ENCODE results near the gene NKX6-2.
"Not testable (repeated sequence)": the region's sequence is repeated elsewhere in the genome, so short reads cannot be mapped to it uniquely, and the experiment has no call there.

NKX6-2 gene

DNA sequence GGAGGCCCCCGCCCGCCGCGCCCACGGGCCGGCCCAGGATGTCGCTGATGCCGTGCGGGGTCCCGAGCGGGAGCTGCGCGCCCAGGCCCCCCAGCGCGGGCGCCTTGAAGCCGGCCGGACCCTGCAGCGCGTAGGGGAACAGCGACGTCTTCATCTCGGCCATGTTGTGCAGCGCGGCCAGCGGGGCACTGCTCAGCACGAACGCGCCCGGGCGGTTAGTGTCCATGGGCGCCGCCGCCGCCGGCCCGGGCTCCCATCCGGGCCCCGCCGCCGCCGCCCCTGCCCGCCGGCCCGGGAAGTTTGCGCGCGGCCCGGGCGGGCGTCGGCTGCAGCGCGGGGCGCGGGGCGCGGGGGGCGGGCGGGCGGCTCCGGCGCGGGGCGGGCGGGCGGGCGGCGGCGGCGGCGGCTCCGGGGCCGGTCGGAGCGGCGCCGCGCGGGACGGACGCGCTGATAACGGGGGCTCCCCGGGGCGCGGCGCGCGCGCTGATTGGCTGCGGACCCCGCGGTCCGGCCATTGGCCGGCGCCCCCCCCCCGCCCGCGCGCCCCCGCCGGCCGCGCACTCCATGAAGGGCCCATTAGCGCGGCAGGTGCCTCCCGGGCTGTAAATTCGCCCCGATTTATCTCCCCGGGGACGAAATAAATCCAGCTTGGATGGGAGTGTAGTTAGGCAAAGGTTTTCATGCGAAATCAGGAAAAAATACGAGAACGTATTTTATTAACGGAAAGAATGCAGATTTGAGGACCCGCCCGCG lies at the start of gene NKX6-2:
TSS of gene NKX6-2 (minus strand) at position 425 of the 753 bp plus-strand sequence. CDS start at position 226, 199 bp downstream.
- DNase-seq, result no peak

GRCh38 chr10:132834891-132835847 lies 49.2 kb upstream of the NKX6-2 start:
- DNase-seq, result no peak

- no peak for DNase-seq
These were observed 48.4 kb upstream of the NKX6-2 start for GRCh38 chr10:132834311-132834761.

GRCh38 chr10:132833421-132834111 lies 47.6 kb upstream of the NKX6-2 start:
- DNase-seq, result no peak

GRCh38 chr10:132832186-132832969 lies 46.4 kb upstream of the NKX6-2 start:
- no peak for DNase-seq

DNA sequence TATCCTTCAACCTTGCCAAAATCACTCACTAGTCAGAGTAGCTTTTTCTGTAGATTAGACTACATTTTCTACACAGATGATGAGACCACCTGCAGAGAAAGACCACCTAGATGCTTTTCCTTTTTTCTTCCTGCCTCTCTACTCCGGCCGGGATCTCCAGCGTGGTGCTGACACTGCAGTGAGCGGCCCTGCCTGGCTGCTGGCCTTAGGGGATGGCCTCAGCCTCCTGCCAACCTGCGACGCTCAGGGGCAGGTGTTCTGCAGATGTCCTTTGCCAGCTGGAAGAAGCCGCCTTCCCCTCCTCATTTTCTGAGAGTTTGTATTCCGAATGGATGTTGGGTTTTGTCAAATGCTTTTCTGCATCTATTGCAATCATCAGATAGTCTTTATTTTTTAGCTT lies 43.5 kb upstream of the NKX6-2 start:
- DNase-seq, result no peak

DNA sequence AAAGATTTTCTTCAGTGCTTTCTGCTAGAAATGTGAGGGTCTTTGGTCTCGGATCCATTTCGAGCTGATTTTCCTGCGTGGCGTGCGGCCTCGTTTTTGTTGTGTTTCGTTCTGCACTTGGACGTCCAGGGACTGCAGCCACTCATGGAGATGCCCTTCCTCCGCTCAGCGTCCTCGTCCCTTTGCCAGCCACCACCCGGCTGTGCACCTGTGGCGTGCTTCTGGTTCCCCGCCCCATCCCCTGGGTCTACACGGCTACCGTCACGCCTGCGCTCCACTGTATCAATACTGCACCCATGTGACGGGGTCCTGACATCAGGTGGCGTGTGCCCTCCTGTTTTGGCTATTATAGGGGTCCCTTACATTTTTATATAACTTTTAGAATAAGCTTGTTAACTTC lies 42.7 kb upstream of the NKX6-2 start:
- no peak for DNase-seq

DNA sequence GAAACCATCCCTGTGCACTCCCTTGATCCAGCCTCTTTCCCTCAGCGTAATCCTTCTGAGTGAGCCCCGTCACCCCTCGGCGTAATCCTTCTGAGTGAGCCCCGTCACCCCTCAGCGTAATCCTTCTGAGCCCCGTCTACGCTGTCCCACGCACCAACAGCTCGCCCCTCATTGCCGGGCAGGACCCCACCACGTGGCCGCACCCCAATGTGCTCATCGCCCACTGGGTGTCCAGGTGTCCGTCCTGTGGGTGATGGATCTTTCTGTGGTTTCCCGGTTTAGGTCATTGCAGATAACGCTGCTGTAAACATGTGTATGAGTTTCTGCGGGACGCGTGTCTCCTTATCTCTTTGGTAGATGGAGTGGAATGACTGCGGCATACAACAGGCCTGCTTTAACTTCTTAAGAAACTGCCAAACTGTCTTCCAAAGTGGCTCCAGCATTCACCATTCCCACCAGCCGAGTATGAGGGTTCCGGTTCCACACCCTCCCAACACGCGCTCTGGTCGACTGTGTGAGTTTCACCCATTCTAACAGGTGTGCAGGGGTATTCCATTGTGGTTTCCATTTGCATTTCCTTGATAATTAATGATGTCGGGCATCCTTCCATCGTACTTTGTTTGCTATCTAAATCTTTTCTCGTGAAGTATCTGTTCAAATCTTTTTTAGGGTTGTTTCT lies 42.1 kb upstream of the NKX6-2 start:
- DNase-seq, result no peak

DNA sequence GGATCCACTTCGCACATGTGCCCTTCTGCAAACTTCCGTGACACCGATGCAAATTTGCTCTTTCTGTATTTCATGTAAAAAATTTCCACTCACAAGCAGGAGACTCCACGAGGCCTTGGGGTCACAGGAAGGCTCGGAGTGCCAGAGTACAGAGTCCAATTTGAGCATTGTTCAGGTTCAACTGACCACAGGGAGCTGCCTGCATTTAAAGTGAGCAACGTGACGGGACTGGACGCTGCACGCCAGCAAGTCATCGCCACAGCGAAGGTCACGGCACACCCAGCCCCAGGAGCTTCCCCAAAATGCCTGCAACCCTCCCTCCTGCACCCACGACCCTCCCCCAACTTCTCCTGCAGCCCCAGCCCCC lies 41.5 kb upstream of the NKX6-2 start:
- DNase-seq, result no peak

DNA sequence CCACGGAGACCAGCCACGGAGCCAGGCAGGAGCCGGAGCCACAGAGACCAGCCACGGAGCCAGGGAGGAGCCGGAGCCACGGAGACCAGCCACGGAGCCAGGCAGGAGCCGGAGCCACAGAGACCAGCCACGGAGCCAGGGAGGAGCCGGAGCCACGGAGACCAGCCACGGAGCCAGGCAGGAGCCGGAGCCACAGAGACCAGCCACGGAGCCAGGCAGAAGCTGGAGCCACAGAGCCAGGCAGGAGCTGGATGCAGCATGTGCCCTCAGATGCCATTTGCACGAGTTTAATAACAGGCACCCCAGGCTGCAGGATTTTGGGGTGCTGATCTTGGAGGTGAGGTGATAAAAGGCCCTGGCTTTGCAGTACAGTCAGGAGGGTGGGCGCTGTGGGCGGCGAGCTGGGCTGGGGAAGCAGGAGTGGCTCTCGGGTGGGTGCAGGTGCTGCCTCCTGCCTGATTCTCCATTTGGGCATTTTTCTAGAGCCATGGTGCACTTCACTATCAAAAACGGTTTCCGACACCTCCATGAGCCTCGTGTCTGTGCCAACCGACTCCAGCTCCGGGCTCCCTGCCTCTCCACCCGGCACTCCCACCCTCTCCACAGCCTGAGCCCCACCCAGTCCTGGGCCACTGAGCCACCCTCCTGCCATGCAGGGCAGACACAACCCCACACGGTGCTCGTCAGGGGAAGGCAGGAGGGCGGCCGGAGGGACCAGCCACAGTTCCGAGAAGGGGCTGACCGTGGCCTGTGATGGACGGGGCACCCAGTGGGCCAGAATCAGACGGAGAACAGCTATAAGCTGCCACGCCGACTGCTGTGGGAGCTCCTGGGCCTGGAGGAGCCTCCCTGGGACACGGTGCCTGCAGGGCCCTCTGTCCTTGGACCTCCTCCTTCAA lies 40.8 kb upstream of the NKX6-2 start:
- no peak for DNase-seq

- not testable (repeated sequence) for DNase-seq
These were observed 40.0 kb upstream of the NKX6-2 start for GRCh38 chr10:132825783-132826523.

DNA sequence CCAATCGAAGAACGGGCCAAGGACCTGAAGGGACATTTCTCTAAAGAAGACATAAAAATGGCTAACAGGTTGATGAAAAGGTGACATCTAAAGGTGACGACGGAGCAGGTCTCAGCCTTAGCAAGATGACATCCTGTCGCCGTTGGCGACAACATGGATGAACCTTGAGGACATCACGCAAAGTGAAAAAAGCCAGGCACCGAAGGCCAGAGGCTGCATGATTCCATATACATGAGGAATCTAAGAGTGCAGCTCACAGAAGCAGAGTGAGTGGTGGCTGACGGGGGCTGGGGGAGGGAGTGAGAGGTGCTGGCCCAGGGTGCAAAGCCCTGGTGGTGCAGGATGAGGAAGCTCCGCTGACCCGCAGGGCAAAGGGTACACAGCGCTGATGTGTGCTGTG lies 34.1 kb upstream of the NKX6-2 start:
- no peak for DNase-seq

DNA sequence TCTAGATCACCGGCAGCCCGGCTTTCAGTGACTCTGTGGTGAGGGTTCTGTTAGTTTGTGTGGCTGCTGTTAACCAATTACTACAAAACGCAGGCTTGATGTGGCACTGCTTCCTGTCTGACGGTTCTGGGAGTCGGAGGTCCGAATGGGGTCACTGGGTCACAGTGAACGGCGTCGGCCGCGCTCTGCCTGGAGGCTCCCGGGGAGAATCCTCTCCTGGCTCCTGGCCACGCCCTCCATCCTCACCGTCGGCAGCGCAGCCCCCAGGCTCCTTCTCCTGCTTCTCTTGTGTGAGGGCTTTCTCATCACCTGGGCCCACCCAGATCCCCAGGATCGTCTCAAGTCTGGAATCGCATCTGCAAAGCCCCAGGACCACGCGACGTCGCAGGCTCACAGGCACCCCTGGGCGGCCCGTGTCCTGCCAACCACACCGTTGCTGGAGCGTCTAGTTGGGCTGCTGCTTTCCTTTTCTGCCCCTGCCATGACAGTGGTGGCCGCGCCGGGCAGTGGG lies 31.8 kb upstream of the NKX6-2 start:
- DNase-seq, result no peak

DNA sequence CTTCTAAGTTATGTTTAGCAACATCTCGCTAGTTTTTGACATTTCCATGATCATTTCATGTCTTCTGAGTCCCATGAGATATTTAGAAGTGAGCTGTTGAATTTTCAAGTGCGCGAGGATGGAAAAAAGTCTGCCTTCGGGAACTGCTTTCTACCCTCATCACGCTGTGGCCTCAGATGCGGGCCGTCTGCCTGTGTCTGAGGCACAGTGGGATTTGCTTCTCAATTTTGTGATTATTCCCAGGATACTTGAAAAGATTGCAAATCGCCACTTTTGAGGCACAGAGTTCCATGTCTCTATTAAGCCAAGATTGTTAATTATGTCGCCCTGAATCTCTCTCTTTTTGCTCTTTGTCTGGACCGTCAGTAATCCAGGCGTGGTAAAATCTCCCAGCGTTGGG lies 30.8 kb upstream of the NKX6-2 start:
- DNase-seq, result no peak

DNA sequence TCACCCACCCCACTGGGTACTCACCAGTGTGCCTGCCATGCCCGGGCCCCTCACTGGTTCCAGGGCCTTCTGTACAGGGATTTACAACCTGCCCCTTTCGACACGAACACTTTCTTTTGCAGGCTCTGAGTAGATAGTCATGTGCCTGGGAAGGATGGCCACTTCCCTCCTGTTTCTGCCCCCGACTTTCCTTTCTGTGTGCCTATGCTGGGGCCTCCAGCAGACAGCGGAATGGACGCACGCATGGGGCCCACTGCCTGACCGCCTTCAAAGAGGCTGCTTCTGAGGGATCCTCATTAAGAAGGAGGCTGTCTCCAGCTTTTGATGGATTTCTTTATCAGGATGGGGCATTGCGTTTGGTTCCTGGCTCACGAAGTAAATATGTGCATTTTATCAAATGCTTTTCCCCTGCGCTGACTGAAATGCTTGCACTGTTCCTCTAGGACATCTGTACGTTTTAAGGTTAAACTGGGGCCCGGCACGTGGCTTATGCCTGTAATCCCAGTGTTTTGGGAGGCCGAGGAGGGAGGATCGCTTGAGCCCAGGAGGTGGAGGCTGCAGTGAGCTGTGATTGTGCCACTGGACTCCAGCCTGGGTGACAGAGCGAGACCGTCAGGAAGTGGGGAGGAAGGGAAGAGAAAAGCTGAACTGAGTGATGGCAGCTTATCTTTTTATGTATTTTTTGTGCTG lies 29.4 kb upstream of the NKX6-2 start:
- no peak for DNase-seq

- DNase-seq, result no peak
These were observed 28.5 kb upstream of the NKX6-2 start for GRCh38 chr10:132814469-132814856.

- no peak for DNase-seq
These were observed 27.9 kb upstream of the NKX6-2 start for GRCh38 chr10:132813560-132814468.

- no peak for DNase-seq
These were observed 27.1 kb upstream of the NKX6-2 start for GRCh38 chr10:132813001-132813401.
